GM12878 (cell line): ENCODE results near the gene TNPO2. TPM values are rescaled to one million over a fixed set of nuclear protein-coding genes. Genes with fewer than 3 reads are reported as not detected.
A peak's percentile ranks its signal among the peaks of the same experiment; 100 is the strongest.

ENCODE experiments used
- BRCA1 ChIP-seq: IDR thresholded peaks from 2 replicates; pipeline ENCODE4 v1.6.1; 2011; ENCODE audit warnings: low read depth, low read length, improper control_type of control experiment
- CHD1 ChIP-seq: IDR thresholded peaks from 2 replicates; pipeline ENCODE4 v1.6.1; 2012; ENCODE audit warnings: low read depth, low read length, improper control_type of control experiment
- EP300 ChIP-seq, 2 experiments: fragments of 150-350 bp in 1 of 2; IDR thresholded peaks; 2 replicates each; pipeline ENCODE4 v1.6.1; 2011 to 2012; ENCODE audit warnings: low read depth in 2 of 2, low read length in 2 of 2, borderline replicate concordance in 1 of 2, improper control_type of control experiment in 1 of 2, inconsistent platforms in 1 of 2; ENCODE audit not compliant: control insufficient read depth in 1 of 2
- HDGF ChIP-seq: fragments of 450-650 bp; IDR thresholded peaks from 2 replicates; pipeline ENCODE4 v1.6.1; 2016; ENCODE audit warnings: antibody characterized with exemption
- KAT2A ChIP-seq: conservative IDR thresholded peaks from 2 replicates; pipeline ENCODE4 v1.6.1; 2011; ENCODE audit warnings: low read depth, low read length; ENCODE audit not compliant: control insufficient read depth
- KDM1A ChIP-seq: fragments of 200-600 bp; sonication (generic); IDR thresholded peaks from 2 replicates; pipeline ENCODE4 v1.6.1; 2016; ENCODE audit warnings: borderline replicate concordance
- RB1 ChIP-seq: fragments of 450-650 bp; formaldehyde crosslinking; IDR thresholded peaks from 2 replicates; pipeline ENCODE4 v1.6.1; 2017; ENCODE audit warnings: mild to moderate bottlenecking, borderline replicate concordance
- RUNX3 ChIP-seq: IDR thresholded peaks from 2 replicates; pipeline ENCODE4 v1.6.1; 2012; ENCODE audit warnings: low read length, inconsistent platforms
- SUPT20H ChIP-seq: IDR thresholded peaks from 2 replicates; pipeline ENCODE4 v1.6.1; 2011; ENCODE audit warnings: low read depth, mild to moderate bottlenecking, low read length, moderate library complexity, borderline replicate concordance; ENCODE audit not compliant: control insufficient read depth
- YY1 ChIP-seq: IDR thresholded peaks from 2 replicates; pipeline ENCODE4 v1.6.1; 2011; ENCODE audit warnings: low read depth, mild to moderate bottlenecking, low read length
- ZNF274 ChIP-seq: IDR thresholded peaks from one replicate; pipeline ENCODE4 v1.8.0; 2011; ENCODE audit not compliant: insufficient read length, insufficient read depth
- polyA plus RNA-seq, 11 experiments: library from polyadenylated mRNA; depleted of rRNA in 4 of 11; unstranded in 6 of 11; stranded (reverse) in 5 of 11; fragments of >200 nt; fragmentation: Nextera tagmentation in 4 of 11; fragmentation: Illumina TruSeq in 1 of 11; extraction: Ambion mirVana in 4 of 11; extraction: Trizol in 1 of 11; gene quantifications; 1 replicate in 1 of 11; 2 replicates in 10 of 11; pipeline versions ENCODE4 v1.2.1 to v1.2.3, GENCODE V29; 2011 to 2016; ENCODE audit warnings: inconsistent platforms in 2 of 11, missing spikeins in 2 of 11, low read depth in 1 of 11
- total RNA-seq, 4 experiments: library from RNA; depleted of rRNA in 3 of 4; stranded (reverse); fragments of >200 nt in 3 of 4; fragmentation: Illumina TruSeq in 1 of 4; extraction: Trizol in 1 of 4; gene quantifications; 2 replicates each; pipeline versions ENCODE4 v1.2.1 to v1.2.3, GENCODE V29; 2013 to 2021
- TF ChIP-seq, protein P1 (sequence below): fragments of 450-650 bp; IDR thresholded peaks from 2 replicates; pipeline ENCODE4 v1.6.1; 2017; ENCODE audit warnings: mild to moderate bottlenecking
- TF ChIP-seq, protein P2 (sequence below): IDR thresholded peaks from 2 replicates; pipeline ENCODE4 v1.6.1; 2012; ENCODE audit warnings: improper control_type of control experiment, low read depth, low read length; ENCODE audit not compliant: insufficient replicate concordance
- TF ChIP-seq, protein P3 (sequence below), 3 experiments: IDR thresholded peaks in 2 of 3; conservative IDR thresholded peaks in 1 of 3; 2 replicates each; pipeline ENCODE4 v1.5.1; 2011; ENCODE audit warnings: low read depth in 3 of 3, low read length in 3 of 3, mild to moderate bottlenecking in 3 of 3, control low read depth in 2 of 3, moderate library complexity in 2 of 3, inconsistent platforms in 1 of 3, mixed read lengths in 1 of 3; ENCODE audit not compliant: control insufficient read depth in 2 of 3, insufficient read depth in 1 of 3; ENCODE audit errors: extremely low read depth in 1 of 3
- TF ChIP-seq, protein P4 (sequence below): fragments of 450-650 bp; IDR thresholded peaks from 2 replicates; pipeline ENCODE4 v1.6.1; 2017; ENCODE audit warnings: mild to moderate bottlenecking, moderate library complexity

The TNPO2 gene
- total and polyA plus RNA-seq, 10 of the 15 experiments (the other 5 are each of a cell fraction or from before 2014, with no cell fraction given): 5.5 to 99.7 (median 29.6) TPM

DNA sequence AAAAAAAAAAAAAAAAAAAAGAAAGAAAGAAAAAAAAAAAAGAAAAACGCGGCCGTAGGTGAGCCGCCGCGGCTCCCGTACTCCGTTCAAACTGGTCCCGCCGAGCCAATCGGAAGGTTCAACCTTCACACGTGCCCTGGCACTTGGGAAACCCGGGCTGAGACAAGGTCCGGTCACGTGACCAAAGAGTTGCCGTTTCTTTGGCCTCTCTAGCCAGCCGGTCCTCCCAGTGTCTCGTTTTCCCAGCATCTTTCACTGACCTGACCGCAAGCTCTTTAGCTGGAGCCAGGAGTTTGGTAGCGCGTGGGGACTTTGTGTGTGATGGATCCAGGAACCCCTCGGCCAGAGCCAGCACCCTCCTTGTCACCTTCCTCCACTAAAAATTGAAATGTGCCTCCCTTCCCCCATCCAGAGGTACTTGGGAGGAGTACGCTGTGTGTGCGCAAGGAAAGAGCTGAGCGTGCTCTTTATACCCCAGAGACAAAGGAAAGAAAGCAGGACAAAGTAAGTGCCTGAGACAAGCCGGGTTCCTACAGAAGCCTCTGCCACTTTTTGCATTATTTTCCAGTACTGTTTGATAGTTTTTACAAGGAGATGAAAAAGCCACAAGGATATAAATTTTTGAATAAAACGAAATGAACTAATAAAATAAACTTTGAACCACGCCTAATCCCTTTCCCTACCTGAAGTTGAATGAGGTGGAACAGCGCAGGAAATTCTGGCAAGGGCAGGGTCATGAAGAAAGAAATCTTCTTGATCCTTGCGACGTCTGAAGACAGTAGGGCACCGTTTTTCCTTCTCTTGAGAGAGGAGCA, 959 bp downstream of the TNPO2 start (continued):
- TF ChIP-seq SUPT20H (no peak), RB1 (no peak; the same call in 1 of the 2 replicates), YY1 (no peak; the same call in 1 of the 2 replicates), EP300 (IDR thresholded peaks at IDR 0.05; ENCODE audit: borderline replicate concordance in 1 of 2, control insufficient read depth in 1 of 2, low read depth in 2 of 2, low read length in 2 of 2) (peak; percentile 4 to 40; a peak in 1 of 4 replicates), HDGF (no peak), BRCA1 (no peak), RUNX3 (peak; percentile 96), KAT2A (no peak), CHD1 (no peak), ZNF274 (no peak), KDM1A (no peak)
- TF ChIP-seq, protein P1, sequence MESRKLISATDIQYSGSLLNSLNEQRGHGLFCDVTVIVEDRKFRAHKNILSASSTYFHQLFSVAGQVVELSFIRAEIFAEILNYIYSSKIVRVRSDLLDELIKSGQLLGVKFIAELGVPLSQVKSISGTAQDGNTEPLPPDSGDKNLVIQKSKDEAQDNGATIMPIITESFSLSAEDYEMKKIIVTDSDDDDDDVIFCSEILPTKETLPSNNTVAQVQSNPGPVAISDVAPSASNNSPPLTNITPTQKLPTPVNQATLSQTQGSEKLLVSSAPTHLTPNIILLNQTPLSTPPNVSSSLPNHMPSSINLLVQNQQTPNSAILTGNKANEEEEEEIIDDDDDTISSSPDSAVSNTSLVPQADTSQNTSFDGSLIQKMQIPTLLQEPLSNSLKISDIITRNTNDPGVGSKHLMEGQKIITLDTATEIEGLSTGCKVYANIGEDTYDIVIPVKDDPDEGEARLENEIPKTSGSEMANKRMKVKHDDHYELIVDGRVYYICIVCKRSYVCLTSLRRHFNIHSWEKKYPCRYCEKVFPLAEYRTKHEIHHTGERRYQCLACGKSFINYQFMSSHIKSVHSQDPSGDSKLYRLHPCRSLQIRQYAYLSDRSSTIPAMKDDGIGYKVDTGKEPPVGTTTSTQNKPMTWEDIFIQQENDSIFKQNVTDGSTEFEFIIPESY: no peak
- TF ChIP-seq, protein P2, sequence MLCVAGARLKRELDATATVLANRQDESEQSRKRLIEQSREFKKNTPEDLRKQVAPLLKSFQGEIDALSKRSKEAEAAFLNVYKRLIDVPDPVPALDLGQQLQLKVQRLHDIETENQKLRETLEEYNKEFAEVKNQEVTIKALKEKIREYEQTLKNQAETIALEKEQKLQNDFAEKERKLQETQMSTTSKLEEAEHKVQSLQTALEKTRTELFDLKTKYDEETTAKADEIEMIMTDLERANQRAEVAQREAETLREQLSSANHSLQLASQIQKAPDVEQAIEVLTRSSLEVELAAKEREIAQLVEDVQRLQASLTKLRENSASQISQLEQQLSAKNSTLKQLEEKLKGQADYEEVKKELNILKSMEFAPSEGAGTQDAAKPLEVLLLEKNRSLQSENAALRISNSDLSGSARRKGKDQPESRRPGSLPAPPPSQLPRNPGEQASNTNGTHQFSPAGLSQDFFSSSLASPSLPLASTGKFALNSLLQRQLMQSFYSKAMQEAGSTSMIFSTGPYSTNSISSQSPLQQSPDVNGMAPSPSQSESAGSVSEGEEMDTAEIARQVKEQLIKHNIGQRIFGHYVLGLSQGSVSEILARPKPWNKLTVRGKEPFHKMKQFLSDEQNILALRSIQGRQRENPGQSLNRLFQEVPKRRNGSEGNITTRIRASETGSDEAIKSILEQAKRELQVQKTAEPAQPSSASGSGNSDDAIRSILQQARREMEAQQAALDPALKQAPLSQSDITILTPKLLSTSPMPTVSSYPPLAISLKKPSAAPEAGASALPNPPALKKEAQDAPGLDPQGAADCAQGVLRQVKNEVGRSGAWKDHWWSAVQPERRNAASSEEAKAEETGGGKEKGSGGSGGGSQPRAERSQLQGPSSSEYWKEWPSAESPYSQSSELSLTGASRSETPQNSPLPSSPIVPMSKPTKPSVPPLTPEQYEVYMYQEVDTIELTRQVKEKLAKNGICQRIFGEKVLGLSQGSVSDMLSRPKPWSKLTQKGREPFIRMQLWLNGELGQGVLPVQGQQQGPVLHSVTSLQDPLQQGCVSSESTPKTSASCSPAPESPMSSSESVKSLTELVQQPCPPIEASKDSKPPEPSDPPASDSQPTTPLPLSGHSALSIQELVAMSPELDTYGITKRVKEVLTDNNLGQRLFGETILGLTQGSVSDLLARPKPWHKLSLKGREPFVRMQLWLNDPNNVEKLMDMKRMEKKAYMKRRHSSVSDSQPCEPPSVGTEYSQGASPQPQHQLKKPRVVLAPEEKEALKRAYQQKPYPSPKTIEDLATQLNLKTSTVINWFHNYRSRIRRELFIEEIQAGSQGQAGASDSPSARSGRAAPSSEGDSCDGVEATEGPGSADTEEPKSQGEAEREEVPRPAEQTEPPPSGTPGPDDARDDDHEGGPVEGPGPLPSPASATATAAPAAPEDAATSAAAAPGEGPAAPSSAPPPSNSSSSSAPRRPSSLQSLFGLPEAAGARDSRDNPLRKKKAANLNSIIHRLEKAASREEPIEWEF: no peak
- TF ChIP-seq, protein P3, sequence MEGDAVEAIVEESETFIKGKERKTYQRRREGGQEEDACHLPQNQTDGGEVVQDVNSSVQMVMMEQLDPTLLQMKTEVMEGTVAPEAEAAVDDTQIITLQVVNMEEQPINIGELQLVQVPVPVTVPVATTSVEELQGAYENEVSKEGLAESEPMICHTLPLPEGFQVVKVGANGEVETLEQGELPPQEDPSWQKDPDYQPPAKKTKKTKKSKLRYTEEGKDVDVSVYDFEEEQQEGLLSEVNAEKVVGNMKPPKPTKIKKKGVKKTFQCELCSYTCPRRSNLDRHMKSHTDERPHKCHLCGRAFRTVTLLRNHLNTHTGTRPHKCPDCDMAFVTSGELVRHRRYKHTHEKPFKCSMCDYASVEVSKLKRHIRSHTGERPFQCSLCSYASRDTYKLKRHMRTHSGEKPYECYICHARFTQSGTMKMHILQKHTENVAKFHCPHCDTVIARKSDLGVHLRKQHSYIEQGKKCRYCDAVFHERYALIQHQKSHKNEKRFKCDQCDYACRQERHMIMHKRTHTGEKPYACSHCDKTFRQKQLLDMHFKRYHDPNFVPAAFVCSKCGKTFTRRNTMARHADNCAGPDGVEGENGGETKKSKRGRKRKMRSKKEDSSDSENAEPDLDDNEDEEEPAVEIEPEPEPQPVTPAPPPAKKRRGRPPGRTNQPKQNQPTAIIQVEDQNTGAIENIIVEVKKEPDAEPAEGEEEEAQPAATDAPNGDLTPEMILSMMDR (IDR thresholded peaks at IDR 0.05 in 2 of 3, conservative IDR thresholded peaks at IDR 0.05 in 1 of 3; ENCODE audit: control insufficient read depth in 2 of 3, extremely low read depth in 1 of 3, insufficient read depth in 1 of 3, low read depth in 3 of 3, low read length in 3 of 3): no peak
- TF ChIP-seq, protein P4, sequence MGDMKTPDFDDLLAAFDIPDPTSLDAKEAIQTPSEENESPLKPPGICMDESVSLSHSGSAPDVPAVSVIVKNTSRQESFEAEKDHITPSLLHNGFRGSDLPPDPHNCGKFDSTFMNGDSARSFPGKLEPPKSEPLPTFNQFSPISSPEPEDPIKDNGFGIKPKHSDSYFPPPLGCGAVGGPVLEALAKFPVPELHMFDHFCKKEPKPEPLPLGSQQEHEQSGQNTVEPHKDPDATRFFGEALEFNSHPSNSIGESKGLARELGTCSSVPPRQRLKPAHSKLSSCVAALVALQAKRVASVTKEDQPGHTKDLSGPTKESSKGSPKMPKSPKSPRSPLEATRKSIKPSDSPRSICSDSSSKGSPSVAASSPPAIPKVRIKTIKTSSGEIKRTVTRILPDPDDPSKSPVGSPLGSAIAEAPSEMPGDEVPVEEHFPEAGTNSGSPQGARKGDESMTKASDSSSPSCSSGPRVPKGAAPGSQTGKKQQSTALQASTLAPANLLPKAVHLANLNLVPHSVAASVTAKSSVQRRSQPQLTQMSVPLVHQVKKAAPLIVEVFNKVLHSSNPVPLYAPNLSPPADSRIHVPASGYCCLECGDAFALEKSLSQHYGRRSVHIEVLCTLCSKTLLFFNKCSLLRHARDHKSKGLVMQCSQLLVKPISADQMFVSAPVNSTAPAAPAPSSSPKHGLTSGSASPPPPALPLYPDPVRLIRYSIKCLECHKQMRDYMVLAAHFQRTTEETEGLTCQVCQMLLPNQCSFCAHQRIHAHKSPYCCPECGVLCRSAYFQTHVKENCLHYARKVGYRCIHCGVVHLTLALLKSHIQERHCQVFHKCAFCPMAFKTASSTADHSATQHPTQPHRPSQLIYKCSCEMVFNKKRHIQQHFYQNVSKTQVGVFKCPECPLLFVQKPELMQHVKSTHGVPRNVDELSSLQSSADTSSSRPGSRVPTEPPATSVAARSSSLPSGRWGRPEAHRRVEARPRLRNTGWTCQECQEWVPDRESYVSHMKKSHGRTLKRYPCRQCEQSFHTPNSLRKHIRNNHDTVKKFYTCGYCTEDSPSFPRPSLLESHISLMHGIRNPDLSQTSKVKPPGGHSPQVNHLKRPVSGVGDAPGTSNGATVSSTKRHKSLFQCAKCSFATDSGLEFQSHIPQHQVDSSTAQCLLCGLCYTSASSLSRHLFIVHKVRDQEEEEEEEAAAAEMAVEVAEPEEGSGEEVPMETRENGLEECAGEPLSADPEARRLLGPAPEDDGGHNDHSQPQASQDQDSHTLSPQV: no peak
